ENCODE results near the gene ING2. TPM values are rescaled to one million over a fixed set of nuclear protein-coding genes. Genes with fewer than 3 reads are reported as not detected.
"Not testable (repeated sequence)": the region's sequence is repeated elsewhere in the genome, so short reads cannot be mapped to it uniquely, and the experiment has no call there.

The ING2 gene
- polyA plus RNA-seq (ENCODE audit: insufficient read length in 4 of 4) = 10 to 100 TPM; 21.6 to 26.8 (median 24.8) TPM

GRCh38 chr4:183504930-183505610, at the start of gene ING2:
ING2 (plus strand) TSS chr4:183505058; CDS start chr4:183505196, 138 bp downstream.
- peak; percentile 28 to 65 (median 51) for DNase-seq (ENCODE audit: low read depth in 4 of 4, low spot score in 2 of 4)

GRCh38 chr4:183455431-183456195, 49.2 kb upstream of the ING2 start:
- DNase-seq (ENCODE audit: low read depth in 4 of 4, low spot score in 2 of 4) = no peak

GRCh38 chr4:183458005-183458404, 46.9 kb upstream of the ING2 start:
- DNase-seq (ENCODE audit: low read depth in 4 of 4, low spot score in 2 of 4) = no peak

GRCh38 chr4:183463903-183464619, 40.8 kb upstream of the ING2 start:
- DNase-seq (ENCODE audit: low read depth in 4 of 4, low spot score in 2 of 4) = not testable (repeated sequence)

GRCh38 chr4:183465879-183466278, 39.0 kb upstream of the ING2 start:
- not testable (repeated sequence) for DNase-seq (ENCODE audit: low read depth in 4 of 4, low spot score in 2 of 4)

GRCh38 chr4:183467246-183467645, 37.6 kb upstream of the ING2 start:
- DNase-seq (ENCODE audit: low read depth in 4 of 4, low spot score in 2 of 4) = no peak

- no peak for DNase-seq (ENCODE audit: low read depth in 4 of 4, low spot score in 2 of 4)
Measured at GRCh38 chr4:183468210-183469095, 36.4 kb upstream of the ING2 start.

GRCh38 chr4:183469285-183469684, 35.6 kb upstream of the ING2 start:
- DNase-seq (ENCODE audit: low read depth in 4 of 4, low spot score in 2 of 4) = no peak

GRCh38 chr4:183469936-183470335, 34.9 kb upstream of the ING2 start:
- DNase-seq (ENCODE audit: low read depth in 4 of 4, low spot score in 2 of 4) = no peak

GRCh38 chr4:183470821-183471220, 34.0 kb upstream of the ING2 start:
- DNase-seq (ENCODE audit: low read depth in 4 of 4, low spot score in 2 of 4) = no peak

GRCh38 chr4:183471946-183472708, 32.7 kb upstream of the ING2 start:
- DNase-seq (ENCODE audit: low read depth in 4 of 4, low spot score in 2 of 4) = peak; percentile 23 to 81 (median 59)

GRCh38 chr4:183478123-183478522, 26.7 kb upstream of the ING2 start:
- DNase-seq (ENCODE audit: low read depth in 4 of 4, low spot score in 2 of 4) = no peak

GRCh38 chr4:183478926-183479325, 25.9 kb upstream of the ING2 start:
- DNase-seq (ENCODE audit: low read depth in 4 of 4, low spot score in 2 of 4) = no peak

- not testable (repeated sequence) for DNase-seq (ENCODE audit: low read depth in 4 of 4, low spot score in 2 of 4)
Measured at GRCh38 chr4:183482515-183483095, 22.3 kb upstream of the ING2 start.

- DNase-seq (ENCODE audit: low read depth in 4 of 4, low spot score in 2 of 4) = no peak
Measured at GRCh38 chr4:183483997-183484396, 20.9 kb upstream of the ING2 start.

- DNase-seq (ENCODE audit: low read depth in 4 of 4, low spot score in 2 of 4) = no peak
Measured at GRCh38 chr4:183485411-183486160, 19.3 kb upstream of the ING2 start.

GRCh38 chr4:183492791-183493222, 12.1 kb upstream of the ING2 start:
- no peak for DNase-seq (ENCODE audit: low read depth in 4 of 4, low spot score in 2 of 4)

- no peak for DNase-seq (ENCODE audit: low read depth in 4 of 4, low spot score in 2 of 4)
Measured at GRCh38 chr4:183493246-183493645, 11.6 kb upstream of the ING2 start.
